H9 (cell line): ENCODE measurements around the gene ZNF57. TPM values are rescaled to one million over a fixed set of nuclear protein-coding genes. Genes with fewer than 3 reads are reported as not detected.
A peak's percentile ranks its signal among the peaks of the same experiment; 100 is the strongest.

ENCODE experiments used
- DNase-seq: peaks from one replicate; pipeline ENCODE4 v3.0.0-alpha.2; 2017
- H2AFZ ChIP-seq: one replicate; pipeline ENCODE4 v1.6.1; 2013; ENCODE audit warnings: mild to moderate bottlenecking, low read length, control low read depth, moderate library complexity
- H2AK5ac ChIP-seq: 2 replicates; pipeline ENCODE4 v1.6.1; 2013; ENCODE audit warnings: low read length, control low read depth, mixed read lengths; ENCODE audit not compliant: insufficient read length
- H2BK120ac ChIP-seq: one replicate; pipeline ENCODE4 v1.6.1; 2013; ENCODE audit warnings: low read depth, mild to moderate bottlenecking, low read length, control low read depth, inconsistent platforms; ENCODE audit not compliant: poor library complexity, severe bottlenecking
- H2BK12ac ChIP-seq: 2 replicates; pipeline ENCODE4 v1.6.1; 2013; ENCODE audit warnings: low read length, control low read depth, mixed read lengths, low read depth; ENCODE audit not compliant: insufficient read length
- H2BK15ac ChIP-seq: 2 replicates; pipeline ENCODE4 v1.6.1; 2013; ENCODE audit warnings: low read depth, low read length, control low read depth
- H2BK20ac ChIP-seq: one replicate; pipeline ENCODE4 v1.6.1; 2013; ENCODE audit warnings: low read depth, mild to moderate bottlenecking, low read length, control low read depth, inconsistent platforms; ENCODE audit not compliant: poor library complexity, severe bottlenecking
- H2BK5ac ChIP-seq: 2 replicates; pipeline ENCODE4 v1.6.1; 2013; ENCODE audit warnings: low read length, control low read depth, mixed read lengths; ENCODE audit not compliant: insufficient read length
- H3K14ac ChIP-seq: 2 replicates; pipeline ENCODE4 v1.6.1; 2013; ENCODE audit warnings: low read length, control low read depth; ENCODE audit not compliant: insufficient read depth
- H3K18ac ChIP-seq: 2 replicates; pipeline ENCODE4 v1.6.1; 2013; ENCODE audit warnings: low read depth, mild to moderate bottlenecking, mixed read lengths, low read length, control low read depth; ENCODE audit not compliant: insufficient read length
- H3K23ac ChIP-seq: 2 replicates; pipeline ENCODE4 v1.6.1; 2013; ENCODE audit warnings: low read length, control low read depth, mixed read lengths, low read depth; ENCODE audit not compliant: insufficient read length
- H3K23me2 ChIP-seq: 2 replicates; pipeline ENCODE4 v1.6.1; 2013; ENCODE audit warnings: low read depth, mild to moderate bottlenecking, mixed read lengths, low read length, control low read depth; ENCODE audit not compliant: insufficient read length, poor library complexity, severe bottlenecking
- H3K27ac ChIP-seq: 2 replicates; pipeline ENCODE4 v1.5.1; 2013; ENCODE audit warnings: low read length, control low read depth, mixed read lengths, low read depth; ENCODE audit not compliant: insufficient read length
- H3K27me3 ChIP-seq: 2 replicates; pipeline ENCODE4 v1.6.1; 2013; ENCODE audit warnings: low read length, control low read depth, inconsistent platforms; ENCODE audit not compliant: insufficient read depth
- H3K4ac ChIP-seq: 2 replicates; pipeline ENCODE4 v1.6.1; 2013; ENCODE audit warnings: low read depth, mild to moderate bottlenecking, control low read depth, inconsistent platforms, low read length, moderate library complexity
- H3K4me1 ChIP-seq: 2 replicates; pipeline ENCODE4 v1.6.1; 2013; ENCODE audit warnings: low read length, control low read depth, inconsistent platforms; ENCODE audit not compliant: insufficient read depth
- H3K4me2 ChIP-seq: 2 replicates; pipeline ENCODE4 v1.6.1; 2013; ENCODE audit warnings: low read length, control low read depth, mixed read lengths; ENCODE audit not compliant: insufficient read length, insufficient read depth
- H3K56ac ChIP-seq: 2 replicates; pipeline ENCODE4 v1.6.1; 2013; ENCODE audit warnings: low read depth, mild to moderate bottlenecking, mixed read lengths, low read length, control low read depth; ENCODE audit not compliant: insufficient read length
- H3K79me1 ChIP-seq: 2 replicates; pipeline ENCODE4 v1.6.1; 2013; ENCODE audit warnings: low read depth, mild to moderate bottlenecking, moderate library complexity, low read length, control low read depth, inconsistent platforms; ENCODE audit not compliant: insufficient read depth, poor library complexity, severe bottlenecking
- H3K79me2 ChIP-seq: 2 replicates; pipeline ENCODE4 v1.6.1; 2013; ENCODE audit warnings: low read length, control low read depth, inconsistent platforms; ENCODE audit not compliant: insufficient read depth
- H3K9ac ChIP-seq: 2 replicates; pipeline ENCODE4 v1.6.1; 2013; ENCODE audit warnings: low read length, control low read depth, mixed read lengths; ENCODE audit not compliant: insufficient read length; ENCODE audit errors: extremely low read depth
- H3K9me3 ChIP-seq: one replicate; pipeline ENCODE4 v1.6.1; 2013; ENCODE audit warnings: low read depth, low read length, inconsistent platforms; ENCODE audit not compliant: control insufficient read depth
- H3T11ph ChIP-seq: one replicate; pipeline ENCODE4 v1.6.1; 2013; ENCODE audit warnings: mild to moderate bottlenecking, low read length, control low read depth, inconsistent platforms
- H4K20me1 ChIP-seq: one replicate; pipeline ENCODE4 v1.6.1; 2013; ENCODE audit not compliant: control insufficient read depth, insufficient read length, insufficient read depth
- H4K5ac ChIP-seq: 2 replicates; pipeline ENCODE4 v1.6.1; 2013; ENCODE audit warnings: low read depth, mild to moderate bottlenecking, mixed read lengths, low read length, control low read depth; ENCODE audit not compliant: insufficient read length
- H4K8ac ChIP-seq: replicated peaks from 2 replicates; pipeline ENCODE4 v1.6.1; 2013; ENCODE audit warnings: low read length, control low read depth, mixed read lengths, low read depth; ENCODE audit not compliant: insufficient read length
- H4K91ac ChIP-seq: 2 replicates; pipeline ENCODE4 v1.6.1; 2013; ENCODE audit warnings: low read depth, mild to moderate bottlenecking, moderate library complexity, mixed read lengths, low read length, control low read depth; ENCODE audit not compliant: insufficient read length
- H3K27ac Mint-ChIP-seq, 3 experiments: 2 replicates in 2 of 3; 3 replicates in 1 of 3; pipeline ENCODE4 v1.8.0; 2020 to 2021; ENCODE audit warnings: mixed read lengths in 3 of 3, mild to moderate bottlenecking in 1 of 3, moderate library complexity in 1 of 3
- H3K27me3 Mint-ChIP-seq: 2 replicates; pipeline ENCODE4 v1.8.0; 2021; ENCODE audit warnings: low read depth, mild to moderate bottlenecking, moderate library complexity, mixed read lengths
- H3K36me3 Mint-ChIP-seq, 3 experiments: 2 replicates in 2 of 3; 3 replicates in 1 of 3; pipeline ENCODE4 v1.8.0; 2020 to 2021; ENCODE audit warnings: low read depth in 3 of 3, mixed read lengths in 3 of 3; ENCODE audit not compliant: insufficient read depth in 1 of 3
- H3K4me1 Mint-ChIP-seq, 2 experiments: 2 replicates each; pipeline ENCODE4 v1.8.0; 2020; ENCODE audit warnings: mixed read lengths in 2 of 2
- H3K4me3 Mint-ChIP-seq, 2 experiments: 2 replicates in 1 of 2; 3 replicates in 1 of 2; pipeline ENCODE4 v1.8.0; 2020 to 2021; ENCODE audit warnings: mild to moderate bottlenecking in 2 of 2, mixed read lengths in 2 of 2, moderate library complexity in 1 of 2
- H3K9me3 Mint-ChIP-seq, 2 experiments: 2 replicates in 1 of 2; 3 replicates in 1 of 2; pipeline ENCODE4 v1.8.0; 2020; ENCODE audit warnings: mild to moderate bottlenecking in 2 of 2, mixed read lengths in 2 of 2, moderate library complexity in 1 of 2
- CTCF ChIP-seq: fragments of 200-600 bp; sonication (generic); conservative IDR thresholded peaks from 3 replicates; pipeline ENCODE4 v1.8.0; 2021; ENCODE audit warnings: antibody characterized with exemption, mild to moderate bottlenecking
- WGBS: extraction: QIAGEN DNeasy Blood & Tissue Kit; methylation state at CpG from one replicate; pipeline ENCODE4 v1.1.7; 2013; ENCODE audit warnings: missing lambda C conversion rate, low lambda C conversion rate, mixed read lengths; ENCODE audit not compliant: insufficient read length; ENCODE audit errors: extremely low coverage; 5-methylcytosine and 5-hydroxymethylcytosine counted together
- total RNA-seq: library from RNA; stranded (reverse); gene quantifications from 2 replicates; pipeline ENCODE4 v1.2.1, GENCODE V29; 2021

The ZNF57 gene
- total RNA-seq, 1 experiment from 2014 or later, result 7.8 TPM

DNA sequence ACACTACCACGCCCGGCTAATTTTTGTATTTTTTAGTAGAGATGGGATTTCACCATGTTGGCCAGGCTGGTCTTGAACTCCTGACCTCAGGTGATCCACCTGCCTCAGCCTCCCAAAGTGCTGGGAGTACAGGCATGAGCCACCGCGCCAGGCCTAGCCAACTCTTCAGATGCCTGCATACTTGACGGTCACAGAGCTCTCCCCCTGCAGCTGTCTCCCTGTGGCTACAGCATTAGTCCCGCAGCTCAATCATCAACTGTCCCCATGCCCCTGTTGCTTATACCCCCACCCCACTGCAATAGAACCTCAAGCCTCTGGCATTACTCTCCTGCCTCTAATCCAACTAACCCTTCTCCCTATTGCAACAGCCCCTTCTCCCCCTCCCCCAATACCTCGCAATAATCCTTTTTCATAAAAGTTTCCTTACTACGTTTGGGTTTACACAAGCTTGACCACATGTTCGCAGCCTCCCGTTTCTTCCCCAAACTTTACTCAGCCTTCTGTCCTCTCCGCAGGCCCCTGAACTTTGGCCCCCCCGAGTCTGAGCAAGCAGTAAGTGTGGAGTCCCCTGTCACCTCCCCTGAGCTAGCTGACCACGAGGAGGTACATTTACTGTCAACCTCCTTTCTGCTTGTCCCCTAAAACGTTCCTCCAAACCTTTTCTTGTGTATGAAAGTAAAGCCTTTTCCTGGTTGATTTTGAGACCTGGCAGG, 42.4 kb downstream of the ZNF57 start:
- no peak overlapping the region for H3K27ac Mint-ChIP-seq
- H3K14ac ChIP-seq, result no peak overlapping the region
- H4K8ac ChIP-seq, result no peak overlapping the region
- H3K9me3 Mint-ChIP-seq, result peaks cover 0 to 10% of the 10 kb centered on the region in 2 experiments; a peak in 2 of 5 replicates
- H3K27ac ChIP-seq, result no peak overlapping the region
- H4K5ac ChIP-seq, result no peak overlapping the region
- no peaks in the 10 kb centered on the region for H3K4me1 ChIP-seq
- 100% methylated on average over 1 of the region's 14 CpGs for WGBS
- no peak for TF ChIP-seq CTCF
- no peaks in the 10 kb centered on the region for H3K79me1 ChIP-seq
- H3K4me1 Mint-ChIP-seq, result peaks cover 5 to 11% of the 10 kb centered on the region in 2 experiments; a peak in 3 of 4 replicates
- H3K79me2 ChIP-seq, result no peaks in the 10 kb centered on the region; the same call in 1 of the 2 replicates
- H3K23ac ChIP-seq, result no peak overlapping the region
- no peak overlapping the region for H3T11ph ChIP-seq
- H3K18ac ChIP-seq, result no peak overlapping the region
- no peak overlapping the region for H3K56ac ChIP-seq
- H3K4me2 ChIP-seq, result no peak overlapping the region
- H3K36me3 Mint-ChIP-seq, result peaks cover 12 to 14% (median 13%) of the 10 kb centered on the region in 3 experiments
- H2AK5ac ChIP-seq, result no peak overlapping the region
- H2BK5ac ChIP-seq, result no peak overlapping the region
- no peak for DNase-seq
- H3K9me3 ChIP-seq, result no peaks in the 10 kb centered on the region
- no peak overlapping the region for H2AFZ ChIP-seq
- no peak overlapping the region for H2BK12ac ChIP-seq
- H3K27me3 Mint-ChIP-seq, result no peaks in the 10 kb centered on the region
- peak overlapping the region; percentile 42 to 92 for H3K4me3 Mint-ChIP-seq
- H3K9ac ChIP-seq, result no peak overlapping the region
- peaks cover 5% of the 10 kb centered on the region for H3K23me2 ChIP-seq
- no peak overlapping the region for H2BK20ac ChIP-seq
- no peak overlapping the region for H3K4ac ChIP-seq
- H3K27me3 ChIP-seq, result no peaks in the 10 kb centered on the region
- no peak overlapping the region for H4K91ac ChIP-seq
- H2BK120ac ChIP-seq, result no peak overlapping the region
- no peaks in the 10 kb centered on the region for H4K20me1 ChIP-seq
- no peak overlapping the region for H2BK15ac ChIP-seq
